HFF-Myc (cell line): ENCODE data around the gene DOP1A.

Experiments used
- DNase-seq: peaks from one replicate; pipeline ENCODE4 v3.0.0-alpha.2; 2011; ENCODE audit warnings: low read depth; ENCODE audit errors: extremely low read depth
- H3K4me3 ChIP-seq: replicated peaks from 2 replicates; pipeline ENCODE4 v1.5.1; 2011; ENCODE audit warnings: low read depth, mild to moderate bottlenecking, control low read depth, low read length
- TF ChIP-seq, protein P1 (sequence below): IDR thresholded peaks from 2 replicates; pipeline ENCODE4 v1.5.1; 2012; ENCODE audit warnings: mild to moderate bottlenecking, low read depth, low read length, control low read depth; ENCODE audit errors: missing control alignments

DOP1A gene

GRCh38 chr6:83072726-83073125, 5.3 kb downstream of the DOP1A start:
- H3K4me3 ChIP-seq = no peak overlapping the region

DNA sequence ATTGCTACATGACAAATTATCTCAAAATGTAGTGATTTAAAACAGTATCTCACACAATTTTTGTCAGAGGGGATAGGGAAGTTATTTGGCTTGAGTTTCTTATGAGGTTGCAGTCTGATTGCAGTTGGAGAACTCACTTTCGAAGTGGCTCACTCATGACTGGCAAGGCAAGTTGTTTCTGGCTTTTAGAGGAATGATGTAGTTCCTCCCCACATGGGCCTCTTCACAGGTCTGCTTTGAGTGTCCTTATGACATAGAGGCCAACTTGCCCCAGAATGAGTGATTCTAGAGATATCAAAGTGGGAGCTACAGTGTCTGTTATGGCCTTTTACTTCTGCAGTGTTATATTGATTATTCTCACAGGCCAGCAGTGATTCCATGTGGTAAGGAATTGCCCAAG, 6.1 kb downstream of the DOP1A start:
- H3K4me3 ChIP-seq = no peak overlapping the region
- TF ChIP-seq, protein P1, sequence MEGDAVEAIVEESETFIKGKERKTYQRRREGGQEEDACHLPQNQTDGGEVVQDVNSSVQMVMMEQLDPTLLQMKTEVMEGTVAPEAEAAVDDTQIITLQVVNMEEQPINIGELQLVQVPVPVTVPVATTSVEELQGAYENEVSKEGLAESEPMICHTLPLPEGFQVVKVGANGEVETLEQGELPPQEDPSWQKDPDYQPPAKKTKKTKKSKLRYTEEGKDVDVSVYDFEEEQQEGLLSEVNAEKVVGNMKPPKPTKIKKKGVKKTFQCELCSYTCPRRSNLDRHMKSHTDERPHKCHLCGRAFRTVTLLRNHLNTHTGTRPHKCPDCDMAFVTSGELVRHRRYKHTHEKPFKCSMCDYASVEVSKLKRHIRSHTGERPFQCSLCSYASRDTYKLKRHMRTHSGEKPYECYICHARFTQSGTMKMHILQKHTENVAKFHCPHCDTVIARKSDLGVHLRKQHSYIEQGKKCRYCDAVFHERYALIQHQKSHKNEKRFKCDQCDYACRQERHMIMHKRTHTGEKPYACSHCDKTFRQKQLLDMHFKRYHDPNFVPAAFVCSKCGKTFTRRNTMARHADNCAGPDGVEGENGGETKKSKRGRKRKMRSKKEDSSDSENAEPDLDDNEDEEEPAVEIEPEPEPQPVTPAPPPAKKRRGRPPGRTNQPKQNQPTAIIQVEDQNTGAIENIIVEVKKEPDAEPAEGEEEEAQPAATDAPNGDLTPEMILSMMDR = no peak
- no peak for DNase-seq

More at GRCh38 chr6:83072726-83073125, 5.3 kb downstream of the DOP1A start:
- no peak for DNase-seq
- TF ChIP-seq, protein P1 = no peak

DNA sequence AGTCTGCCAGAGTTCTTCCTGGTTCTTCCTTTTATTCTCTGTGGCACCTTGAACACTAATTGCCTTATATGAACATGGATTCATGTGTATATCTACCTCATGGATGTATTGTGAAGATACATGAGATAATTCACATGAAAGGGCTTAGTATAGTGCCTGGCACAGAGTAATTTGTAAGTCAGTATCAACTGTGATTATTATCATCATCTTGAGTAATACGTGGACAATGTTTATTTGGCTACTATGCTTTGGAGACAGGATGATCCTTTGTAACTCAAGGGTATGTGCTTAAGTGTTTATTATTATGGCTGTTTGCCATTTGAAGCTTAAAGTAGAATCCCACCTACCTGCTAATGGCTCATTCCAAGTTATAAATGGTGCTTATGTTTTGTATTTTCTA, 16.0 kb downstream of the DOP1A start:
- TF ChIP-seq, protein P1 = no peak
- DNase-seq = no peak
- H3K4me3 ChIP-seq = no peak overlapping the region

GRCh38 chr6:83086751-83087150, 19.3 kb downstream of the DOP1A start:
- TF ChIP-seq, protein P1 = no peak
- DNase-seq = no peak

DNA sequence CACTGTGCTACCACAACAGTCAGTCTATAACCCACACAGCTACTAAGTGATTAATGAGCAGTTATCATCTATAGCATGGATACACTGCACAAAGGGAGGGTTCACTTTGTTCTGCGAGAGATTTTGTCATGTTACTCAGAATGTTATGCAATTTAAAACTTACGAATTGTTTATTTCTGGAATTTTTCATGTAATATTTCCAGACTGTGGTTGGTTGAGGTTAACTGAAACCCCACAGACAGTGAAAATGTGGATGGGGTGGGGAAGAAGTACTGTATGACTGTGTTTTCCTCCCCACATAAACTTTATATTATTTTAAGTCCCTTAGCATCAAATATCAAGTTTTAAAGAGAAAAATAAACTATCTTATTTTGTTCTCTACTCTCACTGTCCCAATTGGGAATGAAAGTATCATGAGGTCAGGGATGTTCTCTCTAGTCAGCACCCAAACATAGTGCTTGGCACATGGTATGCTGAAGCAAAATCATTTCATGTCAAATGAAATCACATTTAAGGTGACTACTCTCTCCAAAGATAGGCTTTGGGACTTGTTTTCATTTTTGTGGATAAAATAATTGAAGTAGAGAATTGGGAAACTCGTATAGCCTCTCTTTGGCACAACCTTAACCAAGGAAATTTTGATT, 25.4 kb downstream of the DOP1A start:
- no peak for DNase-seq
- H3K4me3 ChIP-seq = no peak overlapping the region
- TF ChIP-seq, protein P1 = no peak

More at GRCh38 chr6:83086751-83087150, 19.3 kb downstream of the DOP1A start:
- H3K4me3 ChIP-seq = no peak overlapping the region

GRCh38 chr6:83096791-83097190, 29.3 kb downstream of the DOP1A start:
- DNase-seq = no peak
- TF ChIP-seq, protein P1 = no peak
- no peak overlapping the region for H3K4me3 ChIP-seq

DNA sequence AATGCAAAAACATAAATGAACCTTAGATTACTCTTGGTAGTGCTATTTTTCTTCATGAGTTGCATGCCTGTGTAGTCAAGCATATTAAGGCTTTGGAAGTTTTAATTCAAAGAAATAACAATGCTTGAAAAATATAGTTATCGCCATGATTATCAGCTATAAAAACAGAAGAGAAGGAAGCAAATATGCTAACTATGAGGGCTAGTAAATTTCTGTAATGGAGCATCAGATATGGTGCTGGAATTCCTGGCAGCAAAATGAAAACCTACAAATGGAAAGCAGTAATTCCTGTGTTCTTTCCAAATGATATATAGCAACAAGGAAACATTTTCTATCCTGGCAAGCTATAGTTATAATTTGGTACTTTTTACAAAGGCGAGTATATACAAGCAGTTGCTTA, 29.7 kb downstream of the DOP1A start:
- DNase-seq = no peak
- no peak overlapping the region for H3K4me3 ChIP-seq
- TF ChIP-seq, protein P1 = no peak
